PC-3 (cell line): ENCODE measurements around the gene GCM1. TPM values are rescaled to one million over a fixed set of nuclear protein-coding genes. Genes with fewer than 3 reads are reported as not detected.
"Not testable (repeated sequence)": the region's sequence is repeated elsewhere in the genome, so short reads cannot be mapped to it uniquely, and the experiment has no call there.

Experiments
- ATAC-seq: fragments of 200-7000 bp; cut with Tn5 transposase; 2 replicates; pipeline ENCODE4 v1.9.1; 2020; ENCODE audit warnings: mild to moderate bottlenecking, moderate library complexity
- BruUV-seq: library from RNA; stranded (reverse); fragments of 400-500 nt; replicated peaks from 2 replicates; lab custom pipeline; 2021; lab: Mats Ljungman, UMichigan
- CTCF ChIA-PET: fragments of 300-600 bp; sonication (Branson Sonifier 250); formaldehyde crosslinking; loops from one replicate; lab custom pipeline; 2022; ENCODE audit warnings: antibody characterized with exemption; lab: Charles Lee
- POLR2A ChIA-PET: fragments of 300-600 bp; sonication (Branson Sonifier 250); formaldehyde crosslinking; loops from one replicate; lab custom pipeline; 2022; ENCODE audit warnings: antibody characterized with exemption; ENCODE audit not compliant: unreplicated experiment; lab: Charles Lee
- DNase-seq: peaks from one replicate; pipeline ENCODE4 v3.0.0-alpha.2; 2015
- H2AFZ ChIP-seq: fragments of 300-600 bp; sonication (generic); 2 replicates; pipeline ENCODE4 v1.6.0; 2016; ENCODE audit warnings: antibody characterized with exemption, low read length
- H3F3A ChIP-seq: fragments of 300-600 bp; sonication (generic); one replicate; pipeline ENCODE4 v1.6.0; 2017; ENCODE audit warnings: antibody characterized with exemption, low read length, control low read depth, mild to moderate bottlenecking; ENCODE audit not compliant: unreplicated experiment
- H3K27ac ChIP-seq: fragments of 300-600 bp; sonication (generic); 2 replicates; pipeline ENCODE4 v1.5.1; 2016; ENCODE audit warnings: mild to moderate bottlenecking, low read length
- H3K27me3 ChIP-seq: fragments of 300-600 bp; sonication (generic); 2 replicates; pipeline ENCODE4 v1.6.1; 2016; ENCODE audit warnings: low read length, mixed read lengths
- H3K36me3 ChIP-seq: fragments of 300-600 bp; sonication (generic); 2 replicates; pipeline ENCODE4 v1.6.1; 2016; ENCODE audit warnings: low read depth, mixed run types, low read length, mixed read lengths
- H3K4me1 ChIP-seq: fragments of 300-600 bp; sonication (generic); 2 replicates; pipeline ENCODE4 v1.5.1; 2016; ENCODE audit warnings: low read length; ENCODE audit not compliant: insufficient read depth
- H3K4me2 ChIP-seq: fragments of 300-600 bp; sonication (generic); 2 replicates; pipeline ENCODE4 v1.6.0; 2016; ENCODE audit warnings: low read length
- H3K4me3 ChIP-seq: fragments of 300-600 bp; sonication (generic); 2 replicates; pipeline ENCODE4 v1.5.1; 2016; ENCODE audit warnings: mild to moderate bottlenecking, low read length, mixed read lengths
- H3K79me2 ChIP-seq: fragments of 300-600 bp; sonication (generic); 2 replicates; pipeline ENCODE4 v1.6.1; 2017; ENCODE audit warnings: low read length, mixed read lengths
- H3K9ac ChIP-seq: fragments of 300-600 bp; sonication (generic); 2 replicates; pipeline ENCODE4 v1.6.0; 2016; ENCODE audit warnings: mild to moderate bottlenecking, low read length
- H3K9me2 ChIP-seq: fragments of 300-600 bp; sonication (generic); replicated peaks from 2 replicates; pipeline ENCODE4 v1.6.1; 2016; ENCODE audit warnings: mixed run types, low read length, mixed read lengths
- H3K9me3 ChIP-seq: fragments of 300-600 bp; sonication (generic); 2 replicates; pipeline ENCODE4 v1.6.1; 2016; ENCODE audit warnings: low read length, mixed read lengths
- H4K20me1 ChIP-seq: fragments of 300-600 bp; sonication (generic); 2 replicates; pipeline ENCODE4 v1.6.1; 2016; ENCODE audit warnings: low read length, mixed read lengths
- EZH2 ChIP-seq: fragments of 300-600 bp; sonication (generic); IDR thresholded peaks from one replicate; pipeline ENCODE4 v1.6.1; 2017; ENCODE audit warnings: antibody characterized with exemption, mild to moderate bottlenecking, low read length; ENCODE audit not compliant: unreplicated experiment
- EZH2phosphoT487 ChIP-seq: fragments of 300-600 bp; sonication (generic); IDR thresholded peaks from 2 replicates; pipeline ENCODE4 v1.6.1; 2018; ENCODE audit warnings: mild to moderate bottlenecking, antibody characterized with exemption, low read length, borderline replicate concordance
- intact Hi-C: fragments of 100-400 bp; cut with micrococcal nuclease; formaldehyde crosslinking; loops from 2 replicates; pipeline ENCODE4 v1.9.0; 2023
- total RNA-seq: library from RNA; depleted of rRNA; stranded (reverse); fragments of >200 nt; gene quantifications from 2 replicates; pipeline ENCODE4 v1.2.3, GENCODE V29; 2014
- TF ChIP-seq, protein P1 (sequence below): fragments of 300-600 bp; sonication (generic); conservative IDR thresholded peaks from 2 replicates; pipeline ENCODE4 v1.5.1; 2017; ENCODE audit warnings: antibody characterized with exemption, low read depth, mild to moderate bottlenecking, low read length

The GCM1 gene
- total RNA-seq, 1 experiment from 2014 or later, result not detected

DNA sequence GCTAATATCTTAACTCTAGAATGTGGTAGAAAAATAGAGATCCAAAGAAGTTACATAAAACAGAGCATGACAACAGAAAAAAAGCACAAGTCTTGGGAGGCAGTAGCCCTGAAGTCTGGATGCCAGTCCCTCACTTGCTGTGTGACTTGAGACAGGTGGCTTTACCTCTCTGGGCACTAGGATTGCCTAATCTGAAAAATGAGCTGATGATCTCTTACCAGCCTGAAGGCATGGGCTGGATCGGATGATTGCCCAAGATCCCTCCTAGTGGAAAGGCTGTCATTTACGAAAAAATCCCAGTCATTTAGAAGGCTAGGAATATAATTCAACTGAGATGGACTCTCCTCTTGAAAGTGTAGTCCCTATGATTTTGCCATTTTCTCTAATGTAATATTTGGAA, 10.9 kb upstream of the GCM1 start:
- TF ChIP-seq, protein P1, sequence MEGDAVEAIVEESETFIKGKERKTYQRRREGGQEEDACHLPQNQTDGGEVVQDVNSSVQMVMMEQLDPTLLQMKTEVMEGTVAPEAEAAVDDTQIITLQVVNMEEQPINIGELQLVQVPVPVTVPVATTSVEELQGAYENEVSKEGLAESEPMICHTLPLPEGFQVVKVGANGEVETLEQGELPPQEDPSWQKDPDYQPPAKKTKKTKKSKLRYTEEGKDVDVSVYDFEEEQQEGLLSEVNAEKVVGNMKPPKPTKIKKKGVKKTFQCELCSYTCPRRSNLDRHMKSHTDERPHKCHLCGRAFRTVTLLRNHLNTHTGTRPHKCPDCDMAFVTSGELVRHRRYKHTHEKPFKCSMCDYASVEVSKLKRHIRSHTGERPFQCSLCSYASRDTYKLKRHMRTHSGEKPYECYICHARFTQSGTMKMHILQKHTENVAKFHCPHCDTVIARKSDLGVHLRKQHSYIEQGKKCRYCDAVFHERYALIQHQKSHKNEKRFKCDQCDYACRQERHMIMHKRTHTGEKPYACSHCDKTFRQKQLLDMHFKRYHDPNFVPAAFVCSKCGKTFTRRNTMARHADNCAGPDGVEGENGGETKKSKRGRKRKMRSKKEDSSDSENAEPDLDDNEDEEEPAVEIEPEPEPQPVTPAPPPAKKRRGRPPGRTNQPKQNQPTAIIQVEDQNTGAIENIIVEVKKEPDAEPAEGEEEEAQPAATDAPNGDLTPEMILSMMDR, result peak; percentile 36; the same call in 1 of the 2 replicates
- TF ChIP-seq EZH2, result no peak
- no peaks in the 10 kb centered on the region for H3K27me3 ChIP-seq
- ChIA-PET POLR2A (interaction anchor here (0.6 kb wide), 2 partner anchors 27 to 434 kb away, joined by 3 to 6 read pairs; no protein-coding TSS in a partner anchor), CTCF (interaction anchor here (1.2 kb wide), 1 partner anchor 55 kb away, joined by 5 read pairs; no protein-coding TSS in a partner anchor)
- ATAC-seq, result peak; percentile 55; the same call in 1 of the 2 replicates
- no peak overlapping the region for H3K27ac ChIP-seq
- no peaks in the 10 kb centered on the region for H3K9me2 ChIP-seq
- H3K4me2 ChIP-seq, result no peak overlapping the region
- no peak overlapping the region for H3K4me3 ChIP-seq
- no peaks in the 10 kb centered on the region for H3K36me3 ChIP-seq
- peak; percentile 54 for DNase-seq
- no TSS peak for BruUV-seq
- H3K4me1 ChIP-seq, result peaks cover 4% of the 10 kb centered on the region; the same call in 1 of the 2 replicates
- H3K9ac ChIP-seq, result no peak overlapping the region
- H3K9me3 ChIP-seq, result no peaks in the 10 kb centered on the region; the same call in 1 of the 2 replicates
- no peaks in the 10 kb centered on the region for H3F3A ChIP-seq
- H3K79me2 ChIP-seq, result no peaks in the 10 kb centered on the region
- no peaks in the 10 kb centered on the region for H4K20me1 ChIP-seq
- H2AFZ ChIP-seq, result 0 out of 2 replicates have a peak overlapping the region, but pooled peaks have one; percentile 19
- intact Hi-C loops, result loop anchor here (1.0 kb wide), 1 partner anchor 55 kb away; no protein-coding TSS in a partner anchor

DNA sequence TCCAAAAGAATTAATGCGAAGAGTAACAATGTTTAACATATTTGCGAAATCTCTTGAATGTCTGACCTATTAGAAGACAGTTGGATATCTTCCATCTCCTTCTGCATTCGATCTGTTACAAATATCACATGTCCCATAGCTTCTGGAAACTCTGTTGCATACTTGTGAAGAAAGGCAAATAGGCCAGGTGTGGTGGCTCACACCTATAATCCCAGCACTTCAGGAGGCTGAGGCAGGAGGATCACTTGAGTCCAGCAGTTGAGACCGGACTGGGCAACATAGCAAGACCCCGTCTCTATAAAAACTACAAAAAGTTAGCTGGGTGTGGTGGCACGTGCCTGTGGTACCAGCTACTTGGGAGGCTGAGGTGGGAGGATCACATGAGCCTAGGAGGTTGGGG, 9.4 kb upstream of the GCM1 start:
- DNase-seq, CTCF ChIA-PET, POLR2A ChIA-PET, BruUV-seq, H3K4me3 ChIP-seq, intact Hi-C loops, H3K4me1 ChIP-seq, H3K9me3 ChIP-seq, H3K9ac ChIP-seq, H2AFZ ChIP-seq, ATAC-seq, H4K20me1 ChIP-seq, H3K27me3 ChIP-seq, H3K27ac ChIP-seq, H3K9me2 ChIP-seq, H3K79me2 ChIP-seq, H3K36me3 ChIP-seq, H3F3A ChIP-seq, H3K4me2 ChIP-seq: not testable (repeated sequence)

DNA sequence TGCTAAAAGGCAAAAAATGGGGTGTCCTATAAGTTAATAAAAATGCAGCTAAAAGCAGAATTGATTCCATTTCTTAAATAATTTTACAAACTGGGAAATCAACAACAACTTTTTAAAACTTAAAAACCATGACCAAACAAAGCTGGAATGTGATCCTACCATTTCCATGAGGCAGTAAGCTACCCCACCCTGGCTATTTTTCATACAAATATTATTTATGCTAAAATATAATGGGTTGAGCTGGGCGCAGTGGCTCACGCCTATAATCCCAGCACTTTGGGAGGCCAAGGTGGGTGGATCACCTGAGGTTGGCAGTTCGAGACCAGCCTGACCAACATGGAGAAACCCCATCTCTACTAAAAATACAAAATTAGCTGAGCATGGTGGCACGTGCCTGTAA, 6.6 kb upstream of the GCM1 start:
- H3K27ac ChIP-seq, H3F3A ChIP-seq, H3K9me3 ChIP-seq, H3K27me3 ChIP-seq, ATAC-seq, H3K4me3 ChIP-seq, H3K36me3 ChIP-seq, BruUV-seq, DNase-seq, H3K4me2 ChIP-seq, H3K4me1 ChIP-seq, H3K79me2 ChIP-seq, intact Hi-C loops, H3K9ac ChIP-seq, H3K9me2 ChIP-seq, CTCF ChIA-PET, H2AFZ ChIP-seq, H4K20me1 ChIP-seq: not testable (repeated sequence)
- POLR2A ChIA-PET, result interaction anchor here (0.5 kb wide), 1 partner anchor 274 kb away, joined by 4 read pairs; no protein-coding TSS in a partner anchor

DNA sequence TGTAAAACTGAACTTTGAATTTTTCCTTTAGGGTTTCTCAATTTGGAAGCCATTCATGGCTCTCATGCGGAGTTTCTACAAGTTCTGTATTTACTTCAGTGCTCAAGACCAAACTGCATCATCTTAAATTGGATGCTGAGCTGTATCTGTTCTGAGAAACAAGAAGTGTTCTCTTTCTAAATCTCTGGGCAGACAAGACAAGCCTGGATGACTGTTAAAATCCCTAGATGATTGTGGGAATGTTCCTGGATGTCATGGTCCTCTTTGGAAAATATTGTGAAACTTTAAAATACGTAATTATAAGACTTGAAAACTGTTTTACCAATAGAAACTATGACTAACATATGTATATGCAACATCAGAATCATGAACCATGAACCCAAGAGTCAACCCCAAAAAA, 6.2 kb upstream of the GCM1 start:
- Histone ChIP-seq H3K9me3 (no peaks in the 10 kb centered on the region), H3K36me3 (no peaks in the 10 kb centered on the region; the same call in 1 of the 2 replicates), H2AFZ (no peak overlapping the region), H4K20me1 (no peaks in the 10 kb centered on the region), H3K27ac (no peak overlapping the region), H3K79me2 (no peaks in the 10 kb centered on the region), H3K9ac (no peak overlapping the region), H3K4me2 (no peak overlapping the region), H3F3A (no peaks in the 10 kb centered on the region), H3K4me3 (no peak overlapping the region), H3K4me1 (peaks cover 2% of the 10 kb centered on the region; the same call in 1 of the 2 replicates), H3K27me3 (no peaks in the 10 kb centered on the region), H3K9me2 (no peaks in the 10 kb centered on the region)
- intact Hi-C loops, result no loop called here
- ChIA-PET POLR2A (interaction anchor here (0.5 kb wide), 1 partner anchor 273 kb away, joined by 4 read pairs; no protein-coding TSS in a partner anchor), CTCF (no interaction called here)
- DNase-seq (no peak), ATAC-seq (no peak)
- no TSS peak for BruUV-seq
- TF ChIP-seq EZH2phosphoT487 (no peak), EZH2 (no peak)
- TF ChIP-seq, protein P1, result no peak
